SU-DHL-6 (cell line): ENCODE measurements around the gene AHSP.
"Not testable (repeated sequence)": the region's sequence is repeated elsewhere in the genome, so short reads cannot be mapped to it uniquely, and the experiment has no call there.

Experiments
- H2AFZ ChIP-seq: fragments of 200-600 bp; sonication (generic); 2 replicates; pipeline ENCODE4 v1.6.1; 2014; ENCODE audit warnings: low read depth, mild to moderate bottlenecking, moderate library complexity, mixed read lengths, antibody characterized with exemption, low read length; ENCODE audit not compliant: severe bottlenecking
- H3F3A ChIP-seq: fragments of 200-600 bp; shearing (Covaris generic); 2 replicates; pipeline ENCODE4 v1.6.0; 2016; ENCODE audit warnings: antibody characterized with exemption, mild to moderate bottlenecking; ENCODE audit not compliant: insufficient read depth
- H3K27ac ChIP-seq: fragments of 200-600 bp; sonication (generic); 2 replicates; pipeline ENCODE4 v1.5.1; 2016; ENCODE audit warnings: low read depth, mild to moderate bottlenecking, low read length, moderate library complexity, mixed read lengths
- H3K27me3 ChIP-seq: fragments of 200-600 bp; sonication (generic), shearing (Covaris generic); 2 replicates; pipeline ENCODE4 v1.6.0; 2014; ENCODE audit warnings: mild to moderate bottlenecking, low read length
- H3K36me3 ChIP-seq: fragments of 200-600 bp; sonication (generic); 2 replicates; pipeline ENCODE4 v1.6.1; 2014; ENCODE audit warnings: mild to moderate bottlenecking, low read length, mixed read lengths
- H3K4me2 ChIP-seq: fragments of 300-600, 200-600 bp; shearing (Covaris generic), sonication (generic); 2 replicates; pipeline ENCODE4 v1.6.0; 2014; ENCODE audit warnings: low read length, low read depth, mild to moderate bottlenecking; ENCODE audit not compliant: poor library complexity, severe bottlenecking
- H3K4me3 ChIP-seq: fragments of 200-600 bp; sonication (generic); 2 replicates; pipeline ENCODE4 v1.5.1; 2014; ENCODE audit warnings: antibody characterized with exemption, low read length, mild to moderate bottlenecking, mixed read lengths; ENCODE audit not compliant: insufficient read depth, poor library complexity, severe bottlenecking
- H3K79me2 ChIP-seq: fragments of 200-600 bp; sonication (generic); 2 replicates; pipeline ENCODE4 v1.6.1; 2014; ENCODE audit warnings: mild to moderate bottlenecking, low read length, moderate library complexity; ENCODE audit not compliant: insufficient read depth
- H3K9ac ChIP-seq: fragments of 200-600 bp; sonication (generic); 2 replicates; pipeline ENCODE4 v1.7.0; 2014; ENCODE audit warnings: mild to moderate bottlenecking, low read length
- H3K9me2 ChIP-seq: fragments of 200-600 bp; sonication (generic); replicated peaks from 2 replicates; pipeline ENCODE4 v1.6.1; 2014; ENCODE audit warnings: low read length; ENCODE audit not compliant: insufficient read depth
- H3K9me3 ChIP-seq: fragments of 200-600 bp; sonication (generic); 2 replicates; pipeline ENCODE4 v1.6.1; 2014; ENCODE audit warnings: low read length, mixed read lengths; ENCODE audit not compliant: insufficient read depth
- H4K20me1 ChIP-seq: fragments of 200-600 bp; sonication (generic); 2 replicates; pipeline ENCODE4 v1.6.1; 2014; ENCODE audit warnings: low read depth, mild to moderate bottlenecking, antibody characterized with exemption, low read length, moderate library complexity, mixed read lengths
- EZH2phosphoT487 ChIP-seq: fragments of 200-600 bp; sonication (generic), shearing (Covaris generic); conservative IDR thresholded peaks from 2 replicates; pipeline ENCODE4 v1.6.1; 2018; ENCODE audit warnings: mild to moderate bottlenecking, antibody characterized with exemption, low read length, moderate library complexity, mixed read lengths
- TF ChIP-seq, protein P1 (sequence below): fragments of 200-600 bp; sonication (generic); IDR thresholded peaks from one replicate; pipeline ENCODE4 v1.5.1; 2017; ENCODE audit warnings: antibody characterized with exemption, mild to moderate bottlenecking, low read length, moderate library complexity; ENCODE audit not compliant: insufficient read depth, poor library complexity, severe bottlenecking

Gene AHSP

DNA sequence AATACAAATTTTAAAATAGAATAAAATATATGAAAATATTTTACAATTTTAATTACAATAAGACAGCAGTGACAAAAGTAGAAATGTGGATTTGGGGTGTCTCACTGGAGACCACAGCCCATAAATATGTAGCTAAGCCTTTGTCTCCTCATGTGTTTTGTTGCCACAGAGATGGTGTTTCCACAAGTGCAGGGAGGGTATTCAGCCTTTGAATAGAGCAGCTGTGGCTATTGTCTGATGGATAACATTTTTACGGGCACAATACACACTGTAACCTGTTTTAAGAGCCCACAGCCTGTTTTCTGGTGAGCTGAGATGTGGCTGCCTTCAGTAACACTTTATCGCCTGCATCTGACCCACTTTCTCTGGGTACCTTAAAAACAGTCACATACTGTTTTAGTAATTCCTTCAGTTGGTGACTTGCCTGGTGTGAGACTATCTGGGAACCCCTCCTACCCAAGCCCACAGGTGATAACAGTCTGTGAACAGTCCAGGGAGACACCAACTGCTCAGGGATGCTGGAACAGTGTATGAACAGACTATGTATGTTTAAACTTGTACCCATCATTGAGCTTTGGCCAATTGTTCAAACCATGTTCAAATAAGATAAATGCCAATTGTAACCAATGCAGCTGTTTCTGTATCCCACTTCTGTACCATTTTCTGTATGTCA, 7.8 kb upstream of the AHSP start:
- Histone ChIP-seq H3K27ac (no peak overlapping the region), H3K79me2 (no peaks in the 10 kb centered on the region), H3K9ac (no peak overlapping the region), H3K4me2 (no peak overlapping the region), H3F3A (no peaks in the 10 kb centered on the region), H3K36me3 (no peaks in the 10 kb centered on the region), H3K9me3 (no peaks in the 10 kb centered on the region), H4K20me1 (no peaks in the 10 kb centered on the region), H3K9me2 (no peaks in the 10 kb centered on the region), H3K4me3 (no peak overlapping the region), H2AFZ (no peak overlapping the region), H3K27me3 (no peaks in the 10 kb centered on the region)
- no peak for TF ChIP-seq EZH2phosphoT487
- TF ChIP-seq, protein P1, sequence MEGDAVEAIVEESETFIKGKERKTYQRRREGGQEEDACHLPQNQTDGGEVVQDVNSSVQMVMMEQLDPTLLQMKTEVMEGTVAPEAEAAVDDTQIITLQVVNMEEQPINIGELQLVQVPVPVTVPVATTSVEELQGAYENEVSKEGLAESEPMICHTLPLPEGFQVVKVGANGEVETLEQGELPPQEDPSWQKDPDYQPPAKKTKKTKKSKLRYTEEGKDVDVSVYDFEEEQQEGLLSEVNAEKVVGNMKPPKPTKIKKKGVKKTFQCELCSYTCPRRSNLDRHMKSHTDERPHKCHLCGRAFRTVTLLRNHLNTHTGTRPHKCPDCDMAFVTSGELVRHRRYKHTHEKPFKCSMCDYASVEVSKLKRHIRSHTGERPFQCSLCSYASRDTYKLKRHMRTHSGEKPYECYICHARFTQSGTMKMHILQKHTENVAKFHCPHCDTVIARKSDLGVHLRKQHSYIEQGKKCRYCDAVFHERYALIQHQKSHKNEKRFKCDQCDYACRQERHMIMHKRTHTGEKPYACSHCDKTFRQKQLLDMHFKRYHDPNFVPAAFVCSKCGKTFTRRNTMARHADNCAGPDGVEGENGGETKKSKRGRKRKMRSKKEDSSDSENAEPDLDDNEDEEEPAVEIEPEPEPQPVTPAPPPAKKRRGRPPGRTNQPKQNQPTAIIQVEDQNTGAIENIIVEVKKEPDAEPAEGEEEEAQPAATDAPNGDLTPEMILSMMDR = no peak

DNA sequence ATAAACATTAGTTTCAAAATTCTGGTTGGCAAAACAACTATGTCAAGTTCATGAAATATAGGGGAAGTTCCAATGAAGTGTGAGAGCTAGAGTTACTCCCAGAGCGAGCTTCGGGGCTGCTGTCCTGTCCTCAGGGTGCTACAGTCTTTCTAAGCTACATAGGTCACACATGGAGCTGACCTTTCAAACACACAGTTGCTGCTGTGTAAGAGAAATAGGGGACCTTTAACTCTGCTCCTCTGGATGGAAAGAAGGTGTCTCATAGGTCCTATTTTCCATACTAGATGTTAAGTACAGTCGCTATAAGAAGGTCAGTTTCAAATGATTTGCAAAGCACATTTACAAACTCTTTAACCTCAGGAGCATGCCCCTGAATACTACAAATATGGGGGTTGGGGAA, 6.3 kb upstream of the AHSP start:
- no peaks in the 10 kb centered on the region for H3K36me3 ChIP-seq

DNA sequence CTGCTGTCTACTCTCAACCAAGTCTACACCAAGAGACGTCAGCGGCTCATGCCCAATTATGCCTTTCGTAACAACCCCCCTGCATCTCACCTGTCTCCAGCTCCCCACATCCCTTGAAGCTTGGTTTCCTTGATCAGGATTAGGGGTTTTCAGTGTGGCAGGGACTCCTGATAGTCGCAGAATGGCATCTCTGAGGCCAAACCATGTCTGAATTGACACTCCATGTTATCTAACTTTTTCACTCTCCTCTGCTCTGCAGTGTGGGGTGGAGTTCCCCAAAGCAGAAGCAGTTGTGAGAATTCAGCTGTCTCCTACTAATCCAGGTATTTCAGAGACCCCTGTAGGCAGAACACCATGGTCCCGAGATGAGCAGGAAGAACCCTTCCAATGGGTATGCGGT, 5.6 kb upstream of the AHSP start:
- Histone ChIP-seq H3K36me3 (no peaks in the 10 kb centered on the region), H3K79me2 (no peaks in the 10 kb centered on the region), H3K27me3 (no peaks in the 10 kb centered on the region), H3K9me2 (no peaks in the 10 kb centered on the region), H3K4me3 (no peak overlapping the region), H3F3A (no peaks in the 10 kb centered on the region), H3K9me3 (no peaks in the 10 kb centered on the region), H2AFZ (no peak overlapping the region), H4K20me1 (no peaks in the 10 kb centered on the region), H3K9ac (no peak overlapping the region), H3K27ac (no peak overlapping the region), H3K4me2 (no peak overlapping the region)
- TF ChIP-seq EZH2phosphoT487 = no peak
- TF ChIP-seq, protein P1 = no peak

More for the DNA sequence above, 6.3 kb upstream of the AHSP start:
- Histone ChIP-seq H3K9me3 (no peaks in the 10 kb centered on the region), H3K9ac (no peak overlapping the region), H4K20me1 (no peaks in the 10 kb centered on the region), H3K79me2 (no peaks in the 10 kb centered on the region), H3K9me2 (no peaks in the 10 kb centered on the region), H3K27ac (no peak overlapping the region), H3K27me3 (no peaks in the 10 kb centered on the region), H3K4me3 (no peak overlapping the region), H3F3A (no peaks in the 10 kb centered on the region), H3K4me2 (no peak overlapping the region), H2AFZ (no peak overlapping the region)
- no peak for TF ChIP-seq EZH2phosphoT487
- TF ChIP-seq, protein P1 = no peak

DNA sequence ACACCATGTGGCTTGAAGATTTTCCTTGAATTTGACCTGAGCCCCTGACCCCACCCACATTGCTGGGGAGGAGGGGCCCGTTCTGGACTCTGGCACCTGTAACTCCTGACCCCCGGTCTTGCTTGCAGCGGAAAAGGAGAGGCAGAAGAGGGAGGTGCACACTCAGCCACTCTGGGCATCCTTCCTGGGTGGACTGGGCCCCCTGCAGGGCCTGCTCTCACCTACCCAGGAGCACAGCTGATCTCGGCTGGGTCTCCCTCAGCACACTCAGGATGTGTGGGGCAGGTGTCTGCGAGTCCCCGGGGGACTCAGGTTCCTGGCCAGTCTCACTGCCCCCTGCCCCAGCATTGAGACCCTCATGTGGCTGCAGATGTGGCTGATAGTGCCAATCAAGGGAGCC, 3.9 kb upstream of the AHSP start:
- not testable (repeated sequence) for H3K27ac ChIP-seq, H3F3A ChIP-seq, H3K4me3 ChIP-seq, H3K9me2 ChIP-seq, H2AFZ ChIP-seq, H3K79me2 ChIP-seq, H4K20me1 ChIP-seq, H3K4me2 ChIP-seq, H3K9ac ChIP-seq, H3K36me3 ChIP-seq, H3K9me3 ChIP-seq, H3K27me3 ChIP-seq
